Keratinocyte (primary cell): ENCODE measurements around the gene GRK5. TPM values are rescaled to one million over a fixed set of nuclear protein-coding genes. Genes with fewer than 3 reads are reported as not detected.

Experiments used
- DNase-seq: peaks from one replicate; pipeline ENCODE4 v3.0.0-alpha.2; 2011; ENCODE audit warnings: low read depth, missing footprints, low spot score
- FAIRE-seq: peaks from 2 replicates; lab custom pipeline; 2011; peaks lifted over from hg19 to GRCh38; lab: Jason Lieb, UNC
- H2AFZ ChIP-seq: 2 replicates; pipeline ENCODE4 v1.6.0; 2012; ENCODE audit warnings: low read length, control low read depth, inconsistent platforms; ENCODE audit not compliant: control insufficient read depth
- H3K27ac ChIP-seq: 2 replicates; pipeline ENCODE4 v1.5.1; 2011; ENCODE audit warnings: low read length; ENCODE audit not compliant: control insufficient read depth, insufficient read depth
- H3K27me3 ChIP-seq: 3 replicates; pipeline ENCODE4 v1.6.0; 2011; ENCODE audit warnings: low read length; ENCODE audit not compliant: control insufficient read depth, insufficient read depth; ENCODE audit errors: extremely low read depth
- H3K36me3 ChIP-seq, 2 experiments: 2 replicates in 1 of 2; 3 replicates in 1 of 2; pipeline ENCODE4 v1.5.1; 2011; ENCODE audit warnings: low read length in 2 of 2, mild to moderate bottlenecking in 1 of 2; ENCODE audit not compliant: control insufficient read depth in 2 of 2, insufficient read depth in 2 of 2; ENCODE audit errors: extremely low read depth in 1 of 2
- H3K4me1 ChIP-seq: 3 replicates; pipeline ENCODE4 v1.5.1; 2011; ENCODE audit warnings: low read length; ENCODE audit not compliant: control insufficient read depth, insufficient read depth; ENCODE audit errors: extremely low read depth
- H3K4me2 ChIP-seq: 3 replicates; pipeline ENCODE4 v1.6.0; 2011; ENCODE audit warnings: low read depth, low read length; ENCODE audit not compliant: control insufficient read depth, insufficient read depth; ENCODE audit errors: extremely low read depth
- H3K4me3 ChIP-seq, 3 experiments: fragments of 200-600 bp in 1 of 3; sonication (generic) in 1 of 3; 2 replicates in 2 of 3; 3 replicates in 1 of 3; pipeline ENCODE4 v1.5.1; 2011 to 2016; ENCODE audit warnings: low read length in 3 of 3, mild to moderate bottlenecking in 3 of 3, control low read depth in 2 of 3, inconsistent platforms in 1 of 3, low read depth in 1 of 3, mixed read lengths in 1 of 3, mixed run types in 1 of 3, moderate library complexity in 1 of 3; ENCODE audit not compliant: control insufficient read depth in 2 of 3, insufficient read depth in 2 of 3; ENCODE audit errors: extremely low read depth in 1 of 3
- H3K79me2 ChIP-seq: 2 replicates; pipeline ENCODE4 v1.6.0; 2012; ENCODE audit warnings: low read length; ENCODE audit not compliant: control insufficient read depth, insufficient read depth
- H3K9ac ChIP-seq: 3 replicates; pipeline ENCODE4 v1.6.0; 2011; ENCODE audit warnings: low read length; ENCODE audit not compliant: control insufficient read depth, insufficient read depth; ENCODE audit errors: extremely low read depth
- H3K9me1 ChIP-seq: 3 replicates; pipeline ENCODE4 v1.6.0; 2011; ENCODE audit warnings: low read length; ENCODE audit not compliant: control insufficient read depth, insufficient read depth; ENCODE audit errors: extremely low read depth
- H3K9me3 ChIP-seq: 2 replicates; pipeline ENCODE4 v1.5.1; 2012; ENCODE audit warnings: low read depth, low read length; ENCODE audit not compliant: control insufficient read depth
- H4K20me1 ChIP-seq: 3 replicates; pipeline ENCODE4 v1.6.0; 2011; ENCODE audit warnings: low read length; ENCODE audit not compliant: control insufficient read depth, insufficient read depth; ENCODE audit errors: extremely low read depth
- EZH2 ChIP-seq: IDR thresholded peaks from one replicate; pipeline ENCODE4 v1.6.1; 2012; ENCODE audit warnings: inconsistent platforms, mild to moderate bottlenecking, low read length, moderate library complexity
- dilution Hi-C: fragments of 300-500 bp; cut with MboI; formaldehyde crosslinking; loops from one replicate; pipeline ENCODE4 v1.7.0; 2020; ENCODE audit warnings: low sequenced_read_pairs; ENCODE audit not compliant: extremely low pct_ligation_motif_present
- polyA plus RNA-seq, 5 experiments: library from polyadenylated mRNA; depleted of rRNA in 3 of 5; stranded (reverse) in 3 of 5; stranded (forward) in 1 of 5; unstranded in 1 of 5; fragments of >200 nt; gene quantifications; 1 replicate in 1 of 5; 2 replicates in 3 of 5; 3 replicates in 1 of 5; pipeline versions ENCODE4 v1.2.1 to v1.2.3, GENCODE V29; 2011 to 2012; ENCODE audit warnings: missing spikeins in 2 of 5, low read depth in 1 of 5, low replicate concordance in 1 of 5
- TF ChIP-seq, protein P1 (sequence below), 3 experiments: IDR thresholded peaks in 1 of 3; conservative IDR thresholded peaks in 1 of 3; optimal IDR thresholded peaks in 1 of 3; 2 replicates in 2 of 3; 3 replicates in 1 of 3; pipeline versions ENCODE3 to v1.5.1; 2011; ENCODE audit warnings: low read length in 3 of 3, mild to moderate bottlenecking in 3 of 3, moderate library complexity in 2 of 3, control low read depth in 1 of 3, inconsistent platforms in 1 of 3; ENCODE audit not compliant: insufficient read depth in 2 of 3; ENCODE audit errors: extremely low read depth in 1 of 3

GRK5 gene
- polyA plus RNA-seq, 1 donor (not counting 4 experiments of a cell fraction or from before 2014, with no cell fraction given): 7.6 TPM

DNA sequence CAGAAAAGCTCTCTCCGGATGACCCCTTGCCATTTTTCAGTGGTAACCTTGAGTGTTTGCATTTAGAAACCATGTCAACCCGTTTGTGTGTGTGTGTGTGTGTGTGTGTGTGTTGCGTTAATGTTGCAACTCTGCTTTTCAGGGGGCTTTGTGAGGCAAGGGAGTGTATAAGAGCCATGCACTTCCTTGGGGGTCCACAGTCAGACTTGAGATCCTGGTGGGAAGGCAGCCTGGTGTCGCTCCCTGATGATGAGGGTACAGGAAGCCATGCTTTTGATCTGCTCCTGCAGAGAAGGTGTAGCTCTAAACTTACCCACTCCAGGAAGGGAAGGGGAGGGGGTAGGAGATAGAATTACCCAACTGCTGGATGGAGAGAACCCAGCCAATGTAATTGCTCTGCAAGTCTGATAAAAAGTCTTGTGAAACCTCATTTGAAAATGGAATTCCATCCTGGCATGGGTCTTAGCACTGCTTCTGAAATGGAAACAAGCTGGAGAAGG lies 10.7 kb downstream of the GRK5 start:
- dilution Hi-C loops: loop anchor here (25.0 kb wide), 1 partner anchor 194 kb away; no protein-coding TSS in a partner anchor
- no peaks in the 10 kb centered on the region for H3K9me1 ChIP-seq
- H2AFZ ChIP-seq: no peak overlapping the region
- H3K27me3 ChIP-seq: no peaks in the 10 kb centered on the region
- DNase-seq: no peak
- no peak overlapping the region for H3K27ac ChIP-seq
- no peak overlapping the region for H3K4me3 ChIP-seq
- no peaks in the 10 kb centered on the region for H3K4me1 ChIP-seq
- H3K36me3 ChIP-seq: no peaks in the 10 kb centered on the region
- peaks cover 8% of the 10 kb centered on the region for H3K79me2 ChIP-seq
- TF ChIP-seq, protein P1, sequence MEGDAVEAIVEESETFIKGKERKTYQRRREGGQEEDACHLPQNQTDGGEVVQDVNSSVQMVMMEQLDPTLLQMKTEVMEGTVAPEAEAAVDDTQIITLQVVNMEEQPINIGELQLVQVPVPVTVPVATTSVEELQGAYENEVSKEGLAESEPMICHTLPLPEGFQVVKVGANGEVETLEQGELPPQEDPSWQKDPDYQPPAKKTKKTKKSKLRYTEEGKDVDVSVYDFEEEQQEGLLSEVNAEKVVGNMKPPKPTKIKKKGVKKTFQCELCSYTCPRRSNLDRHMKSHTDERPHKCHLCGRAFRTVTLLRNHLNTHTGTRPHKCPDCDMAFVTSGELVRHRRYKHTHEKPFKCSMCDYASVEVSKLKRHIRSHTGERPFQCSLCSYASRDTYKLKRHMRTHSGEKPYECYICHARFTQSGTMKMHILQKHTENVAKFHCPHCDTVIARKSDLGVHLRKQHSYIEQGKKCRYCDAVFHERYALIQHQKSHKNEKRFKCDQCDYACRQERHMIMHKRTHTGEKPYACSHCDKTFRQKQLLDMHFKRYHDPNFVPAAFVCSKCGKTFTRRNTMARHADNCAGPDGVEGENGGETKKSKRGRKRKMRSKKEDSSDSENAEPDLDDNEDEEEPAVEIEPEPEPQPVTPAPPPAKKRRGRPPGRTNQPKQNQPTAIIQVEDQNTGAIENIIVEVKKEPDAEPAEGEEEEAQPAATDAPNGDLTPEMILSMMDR (optimal IDR thresholded peaks at IDR 0.05 in 1 of 3, IDR thresholded peaks at IDR 0.05 in 1 of 3, conservative IDR thresholded peaks at IDR 0.05 in 1 of 3; ENCODE audit: extremely low read depth in 1 of 3, insufficient read depth in 2 of 3, low read length in 3 of 3): no peak
- TF ChIP-seq EZH2: no peak
- no peak for FAIRE-seq
- H4K20me1 ChIP-seq: no peaks in the 10 kb centered on the region
- H3K9ac ChIP-seq: no peak overlapping the region
- no peaks in the 10 kb centered on the region for H3K9me3 ChIP-seq
- H3K4me2 ChIP-seq: no peak overlapping the region

DNA sequence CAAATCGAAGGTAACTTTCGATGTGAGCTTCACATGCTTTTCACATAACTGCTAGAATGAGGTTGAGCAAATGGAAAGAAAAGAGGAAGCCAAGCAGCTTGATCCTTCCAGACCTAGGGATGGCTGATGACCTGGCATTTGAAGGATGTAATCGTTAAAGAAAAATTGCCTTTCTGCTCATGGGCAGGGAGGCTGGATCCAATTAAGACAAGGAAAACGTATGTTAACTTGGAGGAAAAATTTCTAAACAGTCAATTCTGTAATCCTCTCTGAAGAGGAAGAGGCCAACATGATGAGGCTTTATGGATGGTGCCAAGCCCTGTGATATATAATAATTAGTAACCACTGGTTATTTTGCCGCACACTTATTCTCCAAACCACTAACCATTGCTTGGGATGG lies 12.5 kb downstream of the GRK5 start:
- Histone ChIP-seq H3K9ac (no peak overlapping the region), H3K36me3 (no peaks in the 10 kb centered on the region), H3K9me3 (no peaks in the 10 kb centered on the region), H3K4me1 (no peaks in the 10 kb centered on the region), H3K4me3 (no peak overlapping the region), H2AFZ (no peak overlapping the region), H3K79me2 (peaks cover 11% of the 10 kb centered on the region), H3K9me1 (no peaks in the 10 kb centered on the region), H3K4me2 (no peak overlapping the region), H3K27ac (no peak overlapping the region), H4K20me1 (no peaks in the 10 kb centered on the region), H3K27me3 (no peaks in the 10 kb centered on the region)
- DNase-seq (no peak), FAIRE-seq (no peak)
- TF ChIP-seq, protein P1 (optimal IDR thresholded peaks at IDR 0.05 in 1 of 3, IDR thresholded peaks at IDR 0.05 in 1 of 3, conservative IDR thresholded peaks at IDR 0.05 in 1 of 3; ENCODE audit: extremely low read depth in 1 of 3, insufficient read depth in 2 of 3, low read length in 3 of 3): no peak
- TF ChIP-seq EZH2: no peak
- dilution Hi-C loops: loop anchor here (25.0 kb wide), 1 partner anchor 192 kb away; no protein-coding TSS in a partner anchor
